ENCODE measurements around the gene SUFU. TPM values are rescaled to one million over a fixed set of nuclear protein-coding genes. Genes with fewer than 3 reads are reported as not detected.

SUFU gene
- total and polyA plus RNA-seq, 4 donors = 1.8 to 3.8 (median 2.9) TPM

- Histone ChIP-seq H3K9me3 (ENCODE audit: control insufficient read depth in 4 of 4, low read length in 3 of 4) (no peaks in the 10 kb centered on the region), H3K27me3 (ENCODE audit: control insufficient read depth in 4 of 4, insufficient read depth in 4 of 4, low read length in 3 of 4) (no peaks in the 10 kb centered on the region), H3K36me3 (ENCODE audit: control insufficient read depth in 4 of 4, insufficient read depth in 3 of 4, low read depth in 1 of 4, low read length in 3 of 4) (peaks cover 16 to 43% (median 27%) of the 10 kb centered on the region in 4 donors), H3K4me1 (ENCODE audit: control insufficient read depth in 4 of 4, insufficient read depth in 4 of 4, low read length in 3 of 4) (peaks cover 5 to 17% (median 8%) of the 10 kb centered on the region in 4 donors), H3K4me3 (ENCODE audit: low read depth in 1 of 3, low read length in 3 of 3) (no peak overlapping the region), H3K9ac (ENCODE audit: low read depth in 1 of 2, low read length in 2 of 2) (no peak overlapping the region), H3K27ac (ENCODE audit: low read depth in 1 of 2, low read length in 2 of 2) (peak overlapping the region in 1 of 2 donors; percentile 38)
- TF ChIP-seq FOXA2 (IDR thresholded peaks at IDR 0.05) = no peak
- TF ChIP-seq FOXA1 (IDR thresholded peaks at IDR 0.05) = no peak
- TF ChIP-seq ATF3 (IDR thresholded peaks at IDR 0.05) = no peak
- peak; percentile 29 for TF ChIP-seq NR2F2 (IDR thresholded peaks at IDR 0.05)
- no peak for TF ChIP-seq HNF4G (IDR thresholded peaks at IDR 0.05)
- no peak for TF ChIP-seq CTCF (IDR thresholded peaks at IDR 0.05; ENCODE audit: low read depth, low read length, missing input control)
- no peak for TF ChIP-seq HNF4A (conservative IDR thresholded peaks at IDR 0.05)
- no peak for TF ChIP-seq ZBTB33 (IDR thresholded peaks at IDR 0.05)
- no peak for TF ChIP-seq TAF1 (conservative IDR thresholded peaks at IDR 0.05)
- TF ChIP-seq SP1 (IDR thresholded peaks at IDR 0.05) = no peak
- no peak for TF ChIP-seq RXRA (IDR thresholded peaks at IDR 0.05)
- TF ChIP-seq EGR1 (IDR thresholded peaks at IDR 0.05; ENCODE audit: low read depth in 2 of 2) = no peak
- no peak for TF ChIP-seq YY1 (IDR thresholded peaks at IDR 0.05)
- TF ChIP-seq GABPA (IDR thresholded peaks at IDR 0.05 in 1 of 2, conservative IDR thresholded peaks at IDR 0.05 in 1 of 2) = peak in 1 of 2 donors; percentile 53
- no peak for DNase-seq (ENCODE audit: low spot score)
- WGBS = 43% methylated on average over 13 of the region's 13 CpGs
These were observed 154.4 kb downstream of the SUFU start for GRCh38 chr10:102657984-102658724.

- no peak overlapping the region for H3K4me3 ChIP-seq (ENCODE audit: low read depth in 1 of 3, low read length in 3 of 3)
- no peak for DNase-seq (ENCODE audit: low spot score)
- no peaks in the 10 kb centered on the region for H3K27me3 ChIP-seq (ENCODE audit: control insufficient read depth in 4 of 4, insufficient read depth in 4 of 4, low read length in 3 of 4)
- peak overlapping the region in 1 of 2 donors; percentile 38 for H3K27ac ChIP-seq (ENCODE audit: low read depth in 1 of 2, low read length in 2 of 2)
- H3K36me3 ChIP-seq (ENCODE audit: control insufficient read depth in 4 of 4, insufficient read depth in 3 of 4, low read depth in 1 of 4, low read length in 3 of 4) = peaks cover 16 to 38% (median 24%) of the 10 kb centered on the region in 4 donors
- H3K4me1 ChIP-seq (ENCODE audit: control insufficient read depth in 4 of 4, insufficient read depth in 4 of 4, low read length in 3 of 4) = peaks cover 5 to 17% (median 8%) of the 10 kb centered on the region in 4 donors
- WGBS = 81% methylated on average over 5 of the region's 5 CpGs
- H3K9ac ChIP-seq (ENCODE audit: low read depth in 1 of 2, low read length in 2 of 2) = no peak overlapping the region
- no peaks in the 10 kb centered on the region for H3K9me3 ChIP-seq (ENCODE audit: control insufficient read depth in 4 of 4, low read length in 3 of 4)
- TF ChIP-seq RAD21 (IDR thresholded peaks at IDR 0.05) = no peak
- no peak for TF ChIP-seq RXRA (IDR thresholded peaks at IDR 0.05)
- TF ChIP-seq NR2F2 (IDR thresholded peaks at IDR 0.05) = no peak
- no peak for TF ChIP-seq HNF4A (conservative IDR thresholded peaks at IDR 0.05)
- no peak for TF ChIP-seq CTCF (IDR thresholded peaks at IDR 0.05; ENCODE audit: low read depth, low read length, missing input control)
- no peak for TF ChIP-seq HNF4G (IDR thresholded peaks at IDR 0.05)
- no peak for TF ChIP-seq GABPA (IDR thresholded peaks at IDR 0.05 in 1 of 2, conservative IDR thresholded peaks at IDR 0.05 in 1 of 2)
- no peak for TF ChIP-seq FOXA2 (IDR thresholded peaks at IDR 0.05)
- no peak for TF ChIP-seq ZBTB33 (IDR thresholded peaks at IDR 0.05)
- no peak for TF ChIP-seq REST (IDR thresholded peaks at IDR 0.05)
- TF ChIP-seq TAF1 (conservative IDR thresholded peaks at IDR 0.05) = no peak
- TF ChIP-seq FOXA1 (IDR thresholded peaks at IDR 0.05) = no peak
- no peak for TF ChIP-seq YY1 (IDR thresholded peaks at IDR 0.05)
- no peak for TF ChIP-seq EGR1 (IDR thresholded peaks at IDR 0.05; ENCODE audit: low read depth in 2 of 2)
- no peak for TF ChIP-seq ATF3 (IDR thresholded peaks at IDR 0.05)
These were observed 155.0 kb downstream of the SUFU start for GRCh38 chr10:102658802-102659201.
